Measurements from ENCODE around the gene TRAPPC3.
"Not testable (repeated sequence)": the region's sequence is repeated elsewhere in the genome, so short reads cannot be mapped to it uniquely, and the experiment has no call there.

TRAPPC3 gene

DNA sequence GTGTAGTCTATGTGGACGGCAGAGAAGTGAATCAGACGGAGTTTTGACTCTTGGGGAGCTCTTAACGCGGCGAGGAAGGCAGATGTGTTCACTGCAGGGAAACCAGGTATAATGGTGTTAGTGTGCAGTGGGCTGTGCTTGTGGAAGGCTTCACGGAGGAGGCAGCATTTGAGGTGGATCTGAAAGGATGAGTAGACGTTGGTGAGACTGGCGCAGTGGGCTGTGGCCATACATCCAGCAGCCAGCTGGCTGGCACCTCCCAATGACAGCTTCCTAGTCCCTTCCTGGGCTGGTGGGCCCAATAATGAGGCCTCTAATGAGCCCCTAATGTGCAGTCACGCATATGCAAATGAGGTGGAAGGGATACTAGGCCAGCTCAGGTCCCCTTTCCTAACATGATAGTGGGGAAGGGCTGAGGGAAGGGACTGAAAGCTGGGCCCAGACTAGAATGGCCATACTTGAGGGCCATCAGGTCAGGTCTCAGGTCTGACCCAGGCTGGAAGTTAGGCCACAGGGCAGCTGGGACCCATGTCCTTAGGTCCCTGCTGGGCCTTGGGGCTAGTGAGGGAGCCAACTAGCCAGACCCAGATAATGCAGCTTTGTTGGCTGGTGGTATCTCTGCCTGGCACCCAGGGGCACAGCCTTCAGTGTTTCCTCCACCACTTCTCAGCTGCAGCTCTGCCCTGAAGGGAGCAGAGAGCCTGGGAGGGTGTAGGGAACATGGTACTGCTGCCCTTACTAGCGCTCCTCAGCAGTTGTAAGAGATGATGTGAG, 10.5 kb upstream of the TRAPPC3 start:
- no peak for DNase-seq (ENCODE audit: low read depth)
- no peak overlapping the region for H3K4me3 ChIP-seq (replicated peaks; ENCODE audit: low read depth, low read length)
- TF ChIP-seq, protein P1, sequence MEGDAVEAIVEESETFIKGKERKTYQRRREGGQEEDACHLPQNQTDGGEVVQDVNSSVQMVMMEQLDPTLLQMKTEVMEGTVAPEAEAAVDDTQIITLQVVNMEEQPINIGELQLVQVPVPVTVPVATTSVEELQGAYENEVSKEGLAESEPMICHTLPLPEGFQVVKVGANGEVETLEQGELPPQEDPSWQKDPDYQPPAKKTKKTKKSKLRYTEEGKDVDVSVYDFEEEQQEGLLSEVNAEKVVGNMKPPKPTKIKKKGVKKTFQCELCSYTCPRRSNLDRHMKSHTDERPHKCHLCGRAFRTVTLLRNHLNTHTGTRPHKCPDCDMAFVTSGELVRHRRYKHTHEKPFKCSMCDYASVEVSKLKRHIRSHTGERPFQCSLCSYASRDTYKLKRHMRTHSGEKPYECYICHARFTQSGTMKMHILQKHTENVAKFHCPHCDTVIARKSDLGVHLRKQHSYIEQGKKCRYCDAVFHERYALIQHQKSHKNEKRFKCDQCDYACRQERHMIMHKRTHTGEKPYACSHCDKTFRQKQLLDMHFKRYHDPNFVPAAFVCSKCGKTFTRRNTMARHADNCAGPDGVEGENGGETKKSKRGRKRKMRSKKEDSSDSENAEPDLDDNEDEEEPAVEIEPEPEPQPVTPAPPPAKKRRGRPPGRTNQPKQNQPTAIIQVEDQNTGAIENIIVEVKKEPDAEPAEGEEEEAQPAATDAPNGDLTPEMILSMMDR (IDR thresholded peaks at IDR 0.05; ENCODE audit: low read length, missing control alignments) = no peak

DNA sequence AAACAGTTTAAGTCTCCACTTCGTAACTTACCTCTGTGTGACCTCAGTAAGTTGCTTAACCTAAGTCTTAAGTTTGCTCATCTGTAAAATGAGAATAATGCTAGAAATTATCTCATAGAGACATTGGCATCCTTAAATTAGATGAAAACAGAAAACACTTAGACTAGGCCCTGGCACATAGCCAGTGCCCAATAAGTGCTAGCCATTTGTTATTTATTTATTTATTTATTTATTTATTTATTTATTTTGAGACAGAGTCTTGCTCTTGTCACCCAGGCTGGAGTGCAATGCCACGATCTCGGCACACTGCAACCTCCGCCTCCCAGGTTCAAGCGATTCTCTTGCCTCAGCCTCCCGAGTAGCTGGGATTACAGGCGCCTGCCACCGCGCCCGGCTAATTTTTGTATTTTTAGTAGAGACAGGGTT, 9.6 kb upstream of the TRAPPC3 start:
- not testable (repeated sequence) for DNase-seq (ENCODE audit: low read depth)
- peak overlapping the region; percentile 96 for H3K4me3 ChIP-seq (replicated peaks; ENCODE audit: low read depth, low read length)

DNA sequence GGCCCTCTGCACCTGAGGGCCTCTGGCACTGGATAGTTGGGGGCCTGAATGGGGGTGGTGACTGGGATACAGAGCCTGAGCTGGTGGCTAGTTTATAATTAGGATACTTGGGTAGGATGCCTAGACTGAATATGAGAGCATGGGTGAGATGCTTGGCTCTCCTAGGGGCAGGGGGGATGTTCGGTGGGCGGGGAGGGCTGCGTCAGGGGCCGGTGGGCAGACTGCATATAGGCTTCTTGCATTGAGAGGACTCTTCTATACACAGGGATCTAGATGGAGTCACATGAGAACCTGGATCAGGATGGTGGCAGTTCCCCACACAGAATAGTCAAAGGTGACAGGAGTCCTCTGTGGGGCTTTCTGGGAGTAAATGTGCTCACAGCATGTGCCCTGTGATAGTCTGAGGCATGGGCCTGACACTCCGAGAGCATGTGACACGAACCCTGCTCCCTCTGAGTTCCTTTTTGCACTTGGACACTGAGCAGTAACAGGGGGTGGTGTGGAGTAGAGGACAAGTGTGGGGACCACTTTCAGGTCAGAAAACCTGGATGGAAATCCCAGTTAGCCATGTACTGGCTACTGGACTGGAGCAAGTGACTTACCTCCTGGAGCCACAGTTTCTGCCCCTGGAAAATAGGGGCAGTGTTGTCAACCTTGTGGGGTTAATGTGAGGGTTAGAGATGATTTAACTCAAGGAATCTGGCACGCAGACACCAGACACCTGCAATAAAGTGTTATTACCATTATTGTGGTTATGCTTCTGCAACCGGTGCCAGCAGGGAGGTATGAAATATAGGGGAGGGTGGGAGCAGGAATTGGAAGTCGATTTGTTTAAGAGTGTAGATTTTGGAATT, 8.9 kb upstream of the TRAPPC3 start:
- H3K4me3 ChIP-seq (replicated peaks; ENCODE audit: low read depth, low read length) = peak overlapping the region; percentile 96
- TF ChIP-seq, protein P1 (IDR thresholded peaks at IDR 0.05; ENCODE audit: low read length, missing control alignments) = no peak
- DNase-seq (ENCODE audit: low read depth) = no peak

DNA sequence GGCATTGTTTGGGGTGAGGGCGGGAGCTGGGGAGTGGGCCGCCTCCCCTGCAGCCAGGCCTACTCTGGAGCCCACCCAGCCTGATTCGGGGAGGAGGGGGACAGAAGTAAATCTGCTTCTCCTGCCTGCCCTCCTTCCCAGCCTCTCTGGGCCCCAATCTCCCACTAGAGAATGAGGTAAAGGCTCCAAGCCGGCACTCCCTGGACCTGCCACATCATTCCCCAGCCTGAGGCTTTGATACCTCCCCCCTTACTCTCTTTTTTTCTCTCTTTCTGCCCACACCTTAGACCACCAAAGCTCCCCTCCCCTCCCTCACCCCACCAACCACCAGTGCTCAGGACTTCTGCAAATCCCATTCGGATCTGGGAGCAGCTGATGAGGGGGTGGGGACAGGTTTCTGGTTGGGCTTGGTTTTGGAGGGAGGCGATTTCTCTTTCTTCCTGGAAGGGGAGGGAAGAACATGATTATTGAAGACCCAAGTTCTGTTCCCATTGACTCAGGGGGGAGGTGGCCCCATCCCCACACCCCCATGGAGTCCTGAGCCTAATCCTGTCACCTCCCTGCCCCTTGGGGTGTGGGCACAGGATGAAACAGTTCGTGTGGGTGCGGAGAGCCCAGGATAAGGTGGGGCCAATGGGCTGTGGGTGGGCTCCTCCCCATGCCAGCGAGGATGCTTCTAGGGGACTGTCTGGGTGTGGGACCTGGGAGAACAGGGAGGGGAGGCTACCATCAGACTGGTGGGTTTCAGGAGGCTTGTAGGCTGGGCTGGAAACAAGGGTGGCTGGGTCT, 8.0 kb upstream of the TRAPPC3 start:
- H3K4me3 ChIP-seq (replicated peaks; ENCODE audit: low read depth, low read length) = peak overlapping the region; percentile 96
- peak; percentile 38 for DNase-seq (ENCODE audit: low read depth)
- TF ChIP-seq, protein P1 (IDR thresholded peaks at IDR 0.05; ENCODE audit: low read length, missing control alignments) = no peak

DNA sequence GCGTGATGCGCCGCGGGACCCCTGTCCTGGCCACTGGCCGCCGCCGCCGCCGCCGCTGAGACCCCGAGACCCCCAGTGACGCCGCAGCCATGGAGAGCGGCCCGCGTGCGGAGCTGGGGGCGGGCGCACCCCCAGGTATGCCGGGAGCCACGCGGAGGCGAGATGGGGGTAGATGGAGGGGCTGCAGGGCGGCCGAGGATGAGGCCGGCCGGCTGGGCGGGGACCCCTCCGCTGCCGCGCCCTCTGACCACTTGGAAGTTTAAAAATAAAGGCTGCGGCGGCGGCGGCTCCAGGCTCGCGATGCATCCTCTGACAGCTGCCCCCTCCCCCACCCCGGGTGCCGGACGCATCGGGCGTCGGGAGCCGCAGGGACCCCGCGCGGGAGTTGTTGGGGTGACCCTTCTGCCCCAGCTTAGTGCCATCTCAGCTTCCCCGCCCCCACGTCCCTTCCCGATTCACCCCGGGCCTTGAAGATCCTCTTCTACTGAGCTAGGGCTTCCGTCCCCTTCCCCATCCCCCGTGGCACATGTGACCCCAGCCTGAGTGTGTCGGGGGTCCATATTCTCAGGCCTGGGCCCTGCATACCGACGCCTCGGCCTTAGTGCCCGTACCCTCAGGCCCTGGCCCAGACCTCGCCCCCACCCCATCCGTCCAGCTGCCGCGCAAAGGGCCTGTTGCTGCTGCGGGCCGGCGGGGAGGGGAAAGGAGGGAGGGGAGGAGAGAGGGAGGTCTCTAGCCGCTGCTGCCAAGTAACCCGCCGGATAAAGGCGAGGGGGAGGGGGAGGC, 7.2 kb upstream of the TRAPPC3 start:
- TF ChIP-seq, protein P1 (IDR thresholded peaks at IDR 0.05; ENCODE audit: low read length, missing control alignments) = no peak
- H3K4me3 ChIP-seq (replicated peaks; ENCODE audit: low read depth, low read length) = peak overlapping the region; percentile 96
- DNase-seq (ENCODE audit: low read depth) = peak; percentile 65

DNA sequence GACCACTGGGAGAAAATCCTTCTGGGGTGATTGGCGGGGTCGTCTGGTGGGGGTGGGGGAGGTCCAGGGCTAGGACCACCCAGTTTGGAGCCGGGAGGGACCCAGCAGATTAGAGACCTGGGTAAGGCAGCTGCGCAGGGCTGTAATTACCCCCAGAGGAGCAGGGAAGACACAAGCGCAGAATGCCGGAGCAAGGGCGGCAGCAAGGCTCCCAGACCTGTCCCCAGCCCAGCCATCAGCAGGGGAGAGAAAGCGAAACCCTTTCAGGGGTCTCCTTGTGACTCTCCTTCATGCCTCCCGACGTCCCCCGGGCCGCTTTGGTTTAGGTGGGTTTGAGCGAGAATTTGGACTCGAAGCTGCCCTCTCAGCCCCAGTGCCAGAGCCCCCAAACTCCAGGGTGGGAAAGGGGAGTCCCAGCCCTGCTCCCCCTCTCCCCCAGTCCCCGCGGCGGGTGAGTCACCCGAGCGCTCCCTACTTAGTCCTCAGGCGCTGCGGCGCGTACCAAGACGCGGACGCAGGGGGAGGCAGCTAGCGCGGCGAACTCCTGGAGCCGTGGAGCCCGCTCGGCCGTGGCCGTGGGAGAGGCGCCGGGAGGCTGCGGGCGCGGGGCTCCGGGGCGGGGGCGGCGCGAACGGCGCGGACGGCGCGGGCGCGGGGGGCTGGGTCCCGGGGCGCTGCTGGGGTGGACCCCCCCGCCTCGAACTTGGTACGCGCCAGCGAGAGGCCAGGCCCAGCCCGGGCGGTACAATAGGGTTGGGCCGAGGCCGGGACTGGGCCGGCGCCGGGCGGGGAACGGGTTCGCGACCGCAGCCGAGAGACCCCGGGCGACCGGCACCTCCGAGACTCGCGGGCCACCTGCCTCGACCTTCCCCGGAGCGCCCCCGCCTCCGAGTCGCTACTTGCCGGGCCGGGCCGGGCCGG, 6.4 kb upstream of the TRAPPC3 start, which contains the start of gene MAP7D1:
Gene MAP7D1 (plus strand): TSS at position 753 of the 921 bp plus-strand sequence. CDS start 258 bp downstream, outside the sequence.
- TF ChIP-seq, protein P1 (IDR thresholded peaks at IDR 0.05; ENCODE audit: low read length, missing control alignments) = no peak
- peak within 1 kb of the TSS; percentile 96 for H3K4me3 ChIP-seq (replicated peaks; ENCODE audit: low read depth, low read length)
- peak; percentile 79 for DNase-seq (ENCODE audit: low read depth)

Measured in fibroblast of pulmonary artery (primary cell).